ENCODE measurements around the gene FOXN3.
A peak's percentile ranks its signal among the peaks of the same experiment; 100 is the strongest.
"Not testable (repeated sequence)": the region's sequence is repeated elsewhere in the genome, so short reads cannot be mapped to it uniquely, and the experiment has no call there.

FOXN3 gene

DNA sequence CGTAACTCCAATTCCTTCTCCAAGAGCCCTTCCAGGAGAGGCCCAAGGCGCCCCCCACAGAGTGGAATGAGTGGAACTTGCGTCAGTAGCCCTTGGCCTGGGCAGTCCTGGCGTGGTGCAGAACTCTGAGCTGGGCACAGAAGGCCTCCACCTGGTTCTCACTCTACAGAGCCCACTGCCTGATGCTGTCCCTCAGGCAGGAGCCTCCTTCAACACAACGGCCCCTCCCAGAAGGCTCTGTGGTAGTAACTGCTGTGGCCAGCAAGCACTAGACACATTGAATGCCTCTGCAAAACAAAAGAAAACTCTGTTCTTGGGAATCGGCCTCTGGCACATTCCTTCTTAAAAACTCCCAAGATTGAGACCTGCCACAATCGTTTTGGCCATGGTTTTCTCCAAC is 258.9 kb downstream of the FOXN3 start:
- DNase-seq: not testable (repeated sequence)

DNA sequence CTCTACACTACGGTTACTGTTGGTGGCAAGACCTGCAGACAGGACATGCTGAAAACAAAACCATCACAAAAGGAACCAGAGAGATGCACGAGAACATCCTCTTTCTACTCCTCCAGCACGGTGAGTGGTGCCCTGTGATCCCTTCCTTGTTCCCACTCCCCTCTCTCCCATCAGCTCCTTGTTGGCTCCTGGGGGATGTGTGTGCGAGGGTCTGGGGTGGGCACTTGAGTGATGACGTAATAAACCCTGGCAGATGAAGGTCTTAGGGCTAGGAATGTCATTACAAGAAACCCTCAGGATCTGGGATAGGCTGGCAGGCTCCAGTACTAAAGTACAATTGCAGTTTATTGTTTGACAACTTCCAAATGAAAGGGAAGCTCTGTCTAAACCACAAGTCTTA is 261.5 kb downstream of the FOXN3 start:
- no peak for DNase-seq

DNA sequence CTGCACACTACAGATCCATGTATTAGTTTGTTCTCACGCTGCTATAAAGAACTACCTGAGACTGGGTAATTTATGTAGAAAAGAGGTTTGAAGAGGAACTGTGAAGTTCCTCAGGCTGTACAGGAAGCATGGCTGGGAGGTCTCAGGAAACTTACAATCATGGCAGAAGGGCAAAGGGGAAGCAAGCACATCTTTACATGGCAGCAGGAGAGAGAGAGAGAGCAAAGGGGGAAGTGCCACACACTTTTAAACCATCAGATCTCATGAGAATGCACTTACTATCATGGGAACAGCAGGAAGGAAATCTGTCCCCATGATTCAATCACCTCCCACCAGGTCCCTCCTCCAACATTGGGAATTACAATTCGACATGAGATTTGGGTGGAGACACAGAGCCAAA is 265.3 kb downstream of the FOXN3 start:
- not testable (repeated sequence) for DNase-seq

DNA sequence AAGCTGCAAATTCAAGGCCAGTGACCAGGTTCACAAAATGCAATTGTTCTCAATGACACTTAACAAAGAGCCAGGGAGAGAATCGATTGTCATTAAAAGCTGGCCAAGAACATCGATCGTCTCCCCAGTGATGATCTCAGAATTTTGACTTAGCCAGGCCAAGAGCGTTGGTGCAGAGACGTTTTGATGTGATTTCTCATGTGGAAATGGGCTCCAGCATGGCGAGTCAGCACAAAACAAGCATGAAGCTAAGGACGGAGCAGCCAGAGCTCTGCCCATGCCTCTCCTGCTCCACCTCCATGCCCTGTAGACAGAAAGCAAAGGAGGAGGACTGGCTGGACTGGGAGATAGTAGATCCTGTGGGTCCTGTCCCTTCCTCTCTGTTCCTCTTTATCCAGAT is 270.8 kb downstream of the FOXN3 start:
- no peak for DNase-seq

DNA sequence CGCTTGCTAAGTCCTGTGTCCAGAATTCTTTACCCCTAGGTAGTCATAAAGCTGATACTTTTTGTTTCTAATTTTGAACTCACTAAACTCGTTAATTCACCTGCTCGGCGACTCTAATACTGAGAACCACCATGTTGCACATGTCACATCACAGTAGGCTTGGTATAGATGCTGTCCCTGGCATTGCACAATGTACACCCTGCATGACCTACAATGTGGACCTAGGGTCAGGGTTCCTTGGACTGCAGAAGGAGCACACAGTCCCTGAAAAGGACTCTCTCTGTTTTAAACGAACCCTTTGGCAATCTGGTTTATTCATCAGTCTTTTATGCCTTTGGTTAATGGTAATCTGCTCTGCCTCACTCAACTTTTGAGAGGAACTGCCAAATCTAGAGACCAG is 272.4 kb downstream of the FOXN3 start:
- no peak for DNase-seq

- no peak for DNase-seq
These were observed 273.0 kb downstream of the FOXN3 start for GRCh38 chr14:89144066-89144465.

- no peak for DNase-seq
These were observed 273.4 kb downstream of the FOXN3 start for GRCh38 chr14:89143595-89143994.

GRCh38 chr14:89142366-89142765 is 274.7 kb downstream of the FOXN3 start:
- DNase-seq: no peak

DNA sequence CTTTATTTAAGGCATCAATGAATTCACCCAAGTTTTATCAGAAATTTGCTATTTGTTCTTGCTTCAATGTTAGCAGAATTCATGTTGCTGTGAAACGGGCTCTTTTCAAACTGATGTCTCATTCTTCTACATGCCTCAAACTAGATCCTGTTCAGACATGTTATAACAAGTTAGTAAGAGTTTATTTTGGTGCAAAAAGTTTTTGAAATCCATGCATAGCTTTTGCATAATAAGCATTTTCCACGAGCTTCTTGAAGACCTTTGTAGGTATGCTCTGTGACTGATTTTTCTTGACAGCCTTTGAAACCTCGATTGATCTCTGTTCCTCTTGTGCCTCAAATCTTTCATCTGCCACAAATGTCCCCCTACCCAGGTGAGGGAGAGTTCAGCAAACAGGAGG is 275.2 kb downstream of the FOXN3 start:
- no peak for DNase-seq

DNA sequence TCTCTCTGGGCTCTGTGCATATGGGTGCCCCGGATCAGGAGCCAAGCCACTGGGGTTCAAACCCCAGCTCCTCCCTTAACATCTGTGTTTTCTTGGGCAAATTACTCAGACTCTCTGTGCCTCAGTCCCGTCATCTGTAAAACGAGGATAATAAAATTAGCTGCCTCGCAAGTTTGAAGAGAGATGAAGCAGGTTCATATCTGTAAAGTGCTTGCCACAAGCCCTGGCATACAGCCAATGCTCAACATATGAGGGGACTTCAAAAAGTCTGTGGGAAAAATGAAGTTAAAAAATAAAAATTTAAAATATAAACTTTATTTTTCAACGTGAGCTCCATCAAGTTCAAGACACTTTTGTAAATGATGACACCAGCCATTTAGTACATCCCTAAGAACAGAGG is 276.7 kb downstream of the FOXN3 start:
- no peak for DNase-seq

GRCh38 chr14:89139404-89140247 is 277.4 kb downstream of the FOXN3 start:
- no peak for DNase-seq

- no peak for DNase-seq
These were observed 278.2 kb downstream of the FOXN3 start for GRCh38 chr14:89138846-89139245.

DNA sequence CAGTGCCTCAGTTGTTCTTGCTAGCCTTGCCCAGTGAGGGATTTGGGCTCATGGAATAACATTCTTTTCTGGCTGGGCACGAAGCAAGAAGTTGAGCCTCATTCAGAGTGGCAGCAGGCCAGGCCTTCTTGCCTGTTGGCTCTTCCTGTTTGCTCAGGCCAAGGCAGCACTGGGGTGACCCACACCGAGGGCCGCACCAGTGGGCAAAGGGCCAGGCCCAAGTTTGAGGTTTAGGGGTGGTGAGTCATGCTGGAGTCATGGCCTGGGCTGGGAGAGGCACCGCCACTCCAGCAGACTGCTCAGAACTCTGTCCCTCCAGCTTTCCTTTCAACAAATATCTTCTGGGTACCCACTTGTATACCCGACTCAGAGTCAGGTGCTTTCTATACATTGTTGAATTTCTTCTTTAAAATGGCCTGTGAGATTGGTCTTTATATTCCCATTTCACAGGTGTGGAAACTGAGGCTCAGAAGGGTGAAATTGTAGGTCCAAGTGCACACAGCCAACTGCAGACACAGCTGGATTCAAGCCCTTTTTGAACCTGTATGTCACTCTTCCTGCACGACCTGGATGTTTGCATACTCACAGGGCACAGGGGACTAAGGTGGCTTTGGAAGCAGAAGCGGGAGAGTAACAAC is 279.4 kb downstream of the FOXN3 start:
- DNase-seq: no peak

DNA sequence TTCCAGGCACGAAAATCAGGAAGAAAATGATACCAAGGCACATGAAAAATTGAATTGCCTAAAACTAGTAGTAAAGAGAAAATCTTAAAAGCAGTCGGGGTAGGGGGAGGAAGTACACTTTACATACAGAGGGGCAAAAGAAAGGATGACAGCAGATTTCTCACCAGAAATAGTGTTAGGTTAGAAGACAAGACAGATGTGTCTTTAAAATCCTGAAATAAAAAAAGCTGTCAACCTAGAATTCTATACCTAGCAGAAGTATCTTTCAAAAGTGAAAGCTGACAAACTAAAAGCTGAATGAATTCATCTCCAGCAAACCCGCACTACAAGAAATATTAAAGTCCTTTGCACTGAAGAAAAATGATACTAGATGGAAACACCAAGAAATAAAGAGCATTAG is 280.4 kb downstream of the FOXN3 start:
- no peak for DNase-seq

DNA sequence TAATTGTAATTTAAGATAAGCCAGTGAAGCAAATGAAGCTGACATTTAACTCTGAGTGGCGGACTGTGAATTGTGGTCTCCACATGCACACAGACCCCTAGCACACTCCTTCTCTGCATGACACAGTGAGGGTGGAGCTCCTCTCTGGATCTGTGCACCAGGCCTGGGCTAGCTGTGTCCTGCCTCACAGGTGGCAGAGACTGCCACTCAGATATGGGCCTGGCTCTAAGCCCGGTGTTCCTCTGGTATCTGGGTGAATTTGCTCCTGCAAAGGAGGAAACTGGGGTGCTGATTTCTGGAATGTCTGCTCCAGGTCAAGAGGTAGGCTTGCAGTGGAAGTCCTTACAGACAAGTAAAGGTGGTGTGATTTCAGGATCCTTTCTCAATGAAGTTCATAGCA is 282.4 kb downstream of the FOXN3 start:
- DNase-seq: no peak

DNA sequence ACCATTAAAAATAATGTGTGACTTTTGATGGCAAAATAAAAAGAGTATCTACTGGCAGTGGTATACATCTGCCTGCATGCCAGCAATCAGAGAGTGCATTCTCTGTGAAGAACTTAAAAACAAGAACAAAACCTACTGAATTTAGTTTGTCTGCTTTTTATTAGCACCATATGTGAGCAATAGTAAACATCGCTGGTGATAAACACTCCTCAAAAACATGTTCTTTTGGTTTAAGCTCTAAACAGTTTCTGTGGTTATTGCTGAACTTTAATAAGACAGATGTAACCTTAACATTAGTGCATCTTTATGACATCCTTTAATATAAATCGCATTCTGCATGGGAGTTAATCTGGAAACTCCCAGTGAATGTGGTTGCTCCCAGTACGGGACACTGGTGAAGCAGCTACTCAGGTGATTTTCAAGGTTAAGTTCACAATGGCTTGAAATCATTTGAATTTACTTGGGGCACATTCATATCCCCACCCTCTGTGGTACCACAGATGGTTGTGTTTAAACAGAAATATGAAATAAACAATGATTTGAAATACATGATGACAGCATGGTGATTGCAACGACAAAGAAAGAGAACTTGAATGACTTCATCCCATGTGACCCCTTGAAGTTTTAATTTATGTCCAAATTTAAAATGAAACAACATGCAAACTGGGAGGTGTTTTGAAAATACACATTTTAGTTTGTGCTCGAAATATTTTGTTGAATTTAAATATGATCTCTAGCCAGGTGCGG is 285.9 kb downstream of the FOXN3 start:
- DNase-seq: no peak

GRCh38 chr14:89129570-89129969 is 287.5 kb downstream of the FOXN3 start:
- no peak for DNase-seq

DNA sequence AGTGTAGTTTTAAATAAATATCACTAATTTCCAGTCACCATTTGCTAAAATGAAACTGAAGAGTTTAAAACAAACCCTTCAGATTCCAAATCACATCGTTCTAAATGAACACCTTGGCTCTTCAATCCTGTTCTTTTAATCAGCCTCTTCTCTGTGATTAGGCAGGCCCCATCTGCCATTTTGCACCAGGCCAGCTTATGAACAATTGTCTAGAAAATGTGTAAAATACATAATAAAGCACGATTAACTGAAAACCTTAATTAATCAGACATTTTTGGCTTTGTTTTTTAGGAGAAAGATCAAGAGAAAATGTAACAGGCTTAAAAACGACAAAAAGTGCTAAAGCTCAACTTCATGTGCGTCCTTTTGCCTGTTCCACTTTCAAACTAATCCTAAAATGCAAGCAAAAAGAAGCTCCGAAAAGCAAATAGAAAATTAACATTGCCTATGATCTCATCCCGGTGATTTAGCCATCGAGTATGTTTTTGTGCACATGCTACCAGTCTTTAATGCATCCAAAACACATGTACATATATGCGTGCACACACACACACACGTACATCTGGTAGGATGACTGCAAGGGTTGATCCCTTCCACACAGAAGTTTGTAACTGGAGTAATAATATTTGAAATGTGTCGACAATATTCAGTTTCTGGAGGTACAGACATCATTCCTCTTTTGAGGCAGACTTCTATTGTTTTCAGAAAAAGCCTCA is 288.6 kb downstream of the FOXN3 start:
- no peak for DNase-seq

- DNase-seq: no peak
These were observed 290.6 kb downstream of the FOXN3 start for GRCh38 chr14:89126461-89126860.

DNA sequence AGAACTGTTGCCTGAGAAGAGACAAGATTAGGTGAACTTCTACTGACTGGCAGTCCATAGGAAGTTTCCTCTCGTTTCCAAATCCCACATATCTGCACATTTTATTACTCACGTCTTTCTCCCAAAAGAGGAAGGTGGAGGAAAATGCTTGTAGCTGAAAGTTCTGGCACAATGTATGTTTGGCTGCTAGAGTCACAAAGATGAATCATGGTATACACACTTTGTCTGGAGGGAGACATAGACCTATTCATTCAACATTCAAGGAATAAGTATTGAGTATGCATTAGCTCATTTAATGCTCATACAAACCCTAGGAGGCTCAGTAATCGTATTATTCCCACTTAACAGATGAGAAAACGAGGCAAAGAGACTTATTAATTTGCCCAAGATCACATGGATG is 291.8 kb downstream of the FOXN3 start:
- DNase-seq: no peak

GRCh38 chr14:89123851-89124250 is 293.2 kb downstream of the FOXN3 start:
- no peak for DNase-seq

DNA sequence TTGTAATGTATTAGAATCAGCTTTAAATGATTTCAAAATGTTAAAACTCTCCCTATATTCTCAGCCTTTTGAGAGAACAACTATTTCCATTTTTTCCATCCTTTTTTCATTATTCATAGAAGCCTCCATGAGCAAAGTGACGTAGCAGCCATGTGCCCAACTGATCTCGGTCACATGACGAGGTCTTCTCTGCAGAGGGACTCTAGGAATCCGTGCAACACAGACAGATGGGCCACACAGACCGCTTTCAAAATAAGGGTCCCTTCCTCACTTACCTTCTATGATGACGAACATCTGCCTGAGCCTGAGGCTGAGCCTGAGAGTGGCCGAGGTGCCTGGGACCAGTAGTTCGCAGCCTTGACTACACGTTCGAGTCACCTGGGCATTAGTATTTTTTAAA is 293.8 kb downstream of the FOXN3 start:
- DNase-seq: no peak

DNA sequence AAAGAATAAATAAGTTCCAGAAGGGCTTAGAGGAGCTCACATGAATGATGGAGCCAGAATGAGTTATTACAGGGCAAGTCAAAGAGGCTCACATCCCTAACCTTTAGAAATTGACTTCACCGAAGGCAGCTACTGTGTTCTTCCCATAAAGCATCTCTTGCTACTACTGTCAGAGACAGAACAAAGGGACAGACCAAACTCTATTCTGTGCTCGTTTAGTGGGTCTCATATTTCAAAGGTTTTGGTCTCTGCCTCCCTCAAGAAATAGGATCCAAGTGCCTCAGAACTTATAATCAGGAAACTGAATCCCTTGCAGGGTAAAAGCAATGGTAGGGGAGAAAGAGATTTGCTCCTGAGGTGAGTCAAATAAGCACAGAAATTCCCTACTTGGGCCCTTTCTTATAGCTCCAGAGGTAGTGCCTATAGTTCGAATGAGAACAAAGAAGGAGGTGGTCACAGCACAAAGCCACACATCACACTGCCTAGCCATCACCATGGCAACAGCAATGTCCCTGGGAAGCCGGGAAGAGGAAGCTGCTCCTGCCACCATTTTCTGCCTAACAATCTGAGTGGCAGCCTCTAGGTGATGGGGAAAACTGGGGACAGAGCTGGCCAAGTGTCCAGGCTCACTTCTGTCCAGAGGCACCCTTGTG is 294.9 kb downstream of the FOXN3 start:
- DNase-seq: peak in 1 of 2 experiments; percentile 17

Data from NCI-H526 (cell line).